ENCODE measurements around the gene VCP. TPM values are rescaled to one million over a fixed set of nuclear protein-coding genes. Genes with fewer than 3 reads are reported as not detected.
A peak's percentile ranks its signal among the peaks of the same experiment; 100 is the strongest.

The VCP gene
- total and polyA plus RNA-seq, 9 of the 15 experiments (the other 6 are each of a cell fraction or from before 2014, with no cell fraction given), result 7.1 to 257 (median 199) TPM

- ChIA-PET CTCF (ENCODE audit: low intra/inter-chr PET ratio) (no interaction called here), POLR2A (interaction anchor here (0.7 to 1.7 kb wide), 4 partner anchors 10 to 22 kb away, joined by 3 to 5 read pairs (median 4); partner anchors contain the start of gene FANCG)
- H3K9me1 ChIP-seq (ENCODE audit: control insufficient read depth, insufficient read depth, low read length), result no peaks in the 10 kb centered on the region
- peaks cover 49% of the 10 kb centered on the region; the same call in 2 of the 3 replicates for H3K36me3 ChIP-seq (ENCODE audit: control insufficient read depth, insufficient read depth, low read length)
- 0% methylated on average over 9 of the region's 10 CpGs for WGBS (ENCODE audit: insufficient coverage, low coverage, missing lambda C conversion rate)
- H3K4me3 ChIP-seq, result peak overlapping the region; percentile 77
- peaks cover 12 to 14% of the 10 kb centered on the region in 2 experiments; a peak in 4 of 5 replicates for H3K4me1 ChIP-seq (replicated peaks in 1 of 2; ENCODE audit: control insufficient read depth in 2 of 2, insufficient read depth in 2 of 2, low read length in 2 of 2)
- H2AFZ ChIP-seq (ENCODE audit: low read depth, low read length), result peak overlapping the region; percentile 92
- peak overlapping the region; percentile 89 for H3K27ac ChIP-seq (ENCODE audit: extremely low read depth, low read depth, low read length)
- intact Hi-C loops (cut with micrococcal nuclease), result no loop called here
- H4K20me1 ChIP-seq (replicated peaks; ENCODE audit: control insufficient read depth, insufficient read depth, low read length), result no peaks in the 10 kb centered on the region
- no peak for FAIRE-seq
- no peak for TF ChIP-seq CBX3 (IDR thresholded peaks at IDR 0.05; ENCODE audit: borderline replicate concordance in 1 of 2, low read length in 2 of 2)
- TF ChIP-seq CTCFL (IDR thresholded peaks at IDR 0.05; ENCODE audit: borderline replicate concordance, insufficient read depth, low read depth, low read length, poor library complexity, severe bottlenecking), result no peak
- TF ChIP-seq ZFX (CRISPR knock-in tag; IDR thresholded peaks at IDR 0.05), result peak; percentile 72
- 0 out of 2 replicates have a peak, but pooled peaks have one; percentile 6 for TF ChIP-seq GTF2E2 (tag; IDR thresholded peaks at IDR 0.05)
- TF ChIP-seq NCOR1 (IDR thresholded peaks at IDR 0.05), result no peak
- no peak for TF ChIP-seq ZFP1 (CRISPR knock-in tag; IDR thresholded peaks at IDR 0.05)
- TF ChIP-seq STAT5B (CRISPR knock-in tag; IDR thresholded peaks at IDR 0.05), result no peak
- ATAC-seq, result peak; percentile 52
- peak overlapping the region; percentile 96 for H3K4me2 ChIP-seq (ENCODE audit: insufficient read depth, low read length)
- no peaks in the 10 kb centered on the region for H3K27me3 ChIP-seq (ENCODE audit: control insufficient read depth in 2 of 2, insufficient read depth in 2 of 2, low read length in 2 of 2)
- H3K9me3 ChIP-seq (replicated peaks; ENCODE audit: control insufficient read depth, insufficient read depth, low read depth, low read length), result no peaks in the 10 kb centered on the region
- H3K9ac ChIP-seq (ENCODE audit: insufficient read depth in 1 of 2, low read depth in 2 of 2, low read length in 2 of 2), result peak overlapping the region; percentile 93 to 98
- in situ Hi-C loops (cut with MboI), result no loop called here
- peak in 1 of 4 experiments; percentile 19 for DNase-seq (ENCODE audit: extremely low read depth in 1 of 4, low spot score in 3 of 4)
- no TSS peak for BruUV-seq (replicated peaks)
- peaks cover 24% of the 10 kb centered on the region for H3K79me2 ChIP-seq (ENCODE audit: control insufficient read depth, insufficient read depth, low read length)
Observed at GRCh38 chr9:35102465-35102768, 30.0 kb upstream of the VCP start.

All from K562 (cell line).